Measurements from ENCODE around the gene OPCML.

Gene OPCML

GRCh38 chr11:133012803-133013202, 519.5 kb downstream of the OPCML start:
- no peak for DNase-seq

GRCh38 chr11:133011604-133012003, 520.7 kb downstream of the OPCML start:
- no peak for DNase-seq

- no peak for DNase-seq
Measured at GRCh38 chr11:133007027-133007584, 525.2 kb downstream of the OPCML start.

- DNase-seq, result no peak
Measured at GRCh38 chr11:133004369-133004768, 527.9 kb downstream of the OPCML start.

GRCh38 chr11:132999516-132999915, 532.8 kb downstream of the OPCML start:
- no peak for DNase-seq

GRCh38 chr11:132999031-132999430, 533.3 kb downstream of the OPCML start:
- DNase-seq, result no peak

GRCh38 chr11:132997396-132997795, 534.9 kb downstream of the OPCML start:
- no peak for DNase-seq

- no peak for DNase-seq
Measured at GRCh38 chr11:132994966-132995365, 537.3 kb downstream of the OPCML start.

GRCh38 chr11:132993991-132994502, 538.3 kb downstream of the OPCML start:
- DNase-seq, result no peak

GRCh38 chr11:132992838-132993631, 539.3 kb downstream of the OPCML start:
- no peak for DNase-seq

GRCh38 chr11:132988411-132988810, 543.9 kb downstream of the OPCML start:
- no peak for DNase-seq

- no peak for DNase-seq
Measured at GRCh38 chr11:132987936-132988335, 544.4 kb downstream of the OPCML start.

GRCh38 chr11:132983641-132983978, 548.7 kb downstream of the OPCML start:
- DNase-seq, result no peak

GRCh38 chr11:132982772-132983640, 549.3 kb downstream of the OPCML start:
- no peak for DNase-seq

- DNase-seq, result no peak
Measured at GRCh38 chr11:132981131-132981956, 551.0 kb downstream of the OPCML start.

- DNase-seq, result no peak
Measured at GRCh38 chr11:132980670-132981069, 551.6 kb downstream of the OPCML start.

GRCh38 chr11:132977746-132978145, 554.6 kb downstream of the OPCML start:
- DNase-seq, result no peak

GRCh38 chr11:132977241-132977640, 555.1 kb downstream of the OPCML start:
- DNase-seq, result no peak

GRCh38 chr11:132976115-132976514, 556.2 kb downstream of the OPCML start:
- DNase-seq, result no peak

- no peak for DNase-seq
Measured at GRCh38 chr11:132973686-132974085, 558.6 kb downstream of the OPCML start.

- no peak for DNase-seq
Measured at GRCh38 chr11:132972565-132972964, 559.7 kb downstream of the OPCML start.

GRCh38 chr11:132971351-132971750, 561.0 kb downstream of the OPCML start:
- DNase-seq, result no peak

GRCh38 chr11:132969892-132970291, 562.4 kb downstream of the OPCML start:
- no peak for DNase-seq
